ENCODE measurements around the gene TRPC3.

DNA sequence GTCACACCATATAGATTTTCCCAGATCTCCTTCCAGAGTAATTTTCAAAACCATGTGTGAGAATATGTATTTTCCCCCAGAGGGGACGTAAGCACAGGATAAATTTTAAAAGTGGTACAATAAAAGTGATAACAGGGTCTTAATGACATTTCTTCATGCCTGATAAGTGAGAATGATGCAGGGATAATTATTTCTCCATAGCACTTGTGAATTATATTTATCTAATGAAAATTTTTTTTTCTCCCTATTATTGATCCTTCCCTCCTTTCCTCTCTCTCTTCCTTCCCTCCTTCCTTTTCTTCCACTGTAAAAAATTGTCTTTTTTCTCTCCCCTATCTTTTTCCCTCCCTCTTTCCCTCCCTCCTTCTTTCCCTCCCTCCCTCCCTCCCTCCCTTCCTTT is 17.0 kb upstream of the TRPC3 start:
- no peak for TF ChIP-seq POLR2AphosphoS5 (IDR thresholded peaks at IDR 0.05; ENCODE audit: low read depth)
- TF ChIP-seq, protein P1, sequence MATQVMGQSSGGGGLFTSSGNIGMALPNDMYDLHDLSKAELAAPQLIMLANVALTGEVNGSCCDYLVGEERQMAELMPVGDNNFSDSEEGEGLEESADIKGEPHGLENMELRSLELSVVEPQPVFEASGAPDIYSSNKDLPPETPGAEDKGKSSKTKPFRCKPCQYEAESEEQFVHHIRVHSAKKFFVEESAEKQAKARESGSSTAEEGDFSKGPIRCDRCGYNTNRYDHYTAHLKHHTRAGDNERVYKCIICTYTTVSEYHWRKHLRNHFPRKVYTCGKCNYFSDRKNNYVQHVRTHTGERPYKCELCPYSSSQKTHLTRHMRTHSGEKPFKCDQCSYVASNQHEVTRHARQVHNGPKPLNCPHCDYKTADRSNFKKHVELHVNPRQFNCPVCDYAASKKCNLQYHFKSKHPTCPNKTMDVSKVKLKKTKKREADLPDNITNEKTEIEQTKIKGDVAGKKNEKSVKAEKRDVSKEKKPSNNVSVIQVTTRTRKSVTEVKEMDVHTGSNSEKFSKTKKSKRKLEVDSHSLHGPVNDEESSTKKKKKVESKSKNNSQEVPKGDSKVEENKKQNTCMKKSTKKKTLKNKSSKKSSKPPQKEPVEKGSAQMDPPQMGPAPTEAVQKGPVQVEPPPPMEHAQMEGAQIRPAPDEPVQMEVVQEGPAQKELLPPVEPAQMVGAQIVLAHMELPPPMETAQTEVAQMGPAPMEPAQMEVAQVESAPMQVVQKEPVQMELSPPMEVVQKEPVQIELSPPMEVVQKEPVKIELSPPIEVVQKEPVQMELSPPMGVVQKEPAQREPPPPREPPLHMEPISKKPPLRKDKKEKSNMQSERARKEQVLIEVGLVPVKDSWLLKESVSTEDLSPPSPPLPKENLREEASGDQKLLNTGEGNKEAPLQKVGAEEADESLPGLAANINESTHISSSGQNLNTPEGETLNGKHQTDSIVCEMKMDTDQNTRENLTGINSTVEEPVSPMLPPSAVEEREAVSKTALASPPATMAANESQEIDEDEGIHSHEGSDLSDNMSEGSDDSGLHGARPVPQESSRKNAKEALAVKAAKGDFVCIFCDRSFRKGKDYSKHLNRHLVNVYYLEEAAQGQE (IDR thresholded peaks at IDR 0.05; ENCODE audit: insufficient replicate concordance, low read depth), result no peak

Measured in HL-60 (cell line).